Prostate gland (tissue), 2 donors: ENCODE data around the gene CA5A.

Experiments used
- POLR2AphosphoS5 ChIP-seq: sonication (generic); formaldehyde crosslinking; IDR thresholded peaks from one replicate; pipeline ENCODE4 v1.6.1; 2017; ENCODE audit warnings: antibody characterized with exemption
- TF ChIP-seq, protein P1 (sequence below), 4 experiments: fragments of 200-600 bp in 2 of 4; fragments of 450-650 bp in 2 of 4; sonication (generic) in 2 of 4; IDR thresholded peaks; 1 replicate in 3 of 4; 2 replicates in 1 of 4; pipeline ENCODE4 v1.5.1; 2016 to 2019; ENCODE audit warnings: antibody characterized with exemption in 4 of 4, mild to moderate bottlenecking in 2 of 4, moderate library complexity in 2 of 4

DNA sequence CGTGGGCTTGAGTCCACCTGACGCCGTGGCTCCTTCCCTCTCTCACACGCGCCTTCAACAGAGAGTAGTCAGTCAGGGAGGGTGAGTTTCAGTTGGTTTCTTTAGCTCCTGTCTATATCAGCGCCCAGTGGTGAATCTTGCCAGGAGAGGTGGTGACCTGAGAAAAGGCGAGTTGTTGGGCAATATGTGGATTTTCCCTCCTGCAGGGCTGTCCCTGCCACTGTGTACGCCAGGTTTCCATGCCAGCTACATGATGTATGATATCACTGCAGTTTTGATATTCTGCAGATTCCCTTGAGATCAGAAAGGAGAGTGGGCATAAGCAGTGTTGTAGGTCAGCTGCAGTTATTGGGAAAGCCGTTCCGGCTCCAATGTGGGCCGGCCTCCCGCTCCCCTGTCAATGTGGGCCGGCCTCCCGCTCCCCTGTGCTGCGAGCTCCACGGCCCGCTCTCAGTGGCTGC is 46.3 kb upstream of the CA5A start:
- TF ChIP-seq, protein P1, sequence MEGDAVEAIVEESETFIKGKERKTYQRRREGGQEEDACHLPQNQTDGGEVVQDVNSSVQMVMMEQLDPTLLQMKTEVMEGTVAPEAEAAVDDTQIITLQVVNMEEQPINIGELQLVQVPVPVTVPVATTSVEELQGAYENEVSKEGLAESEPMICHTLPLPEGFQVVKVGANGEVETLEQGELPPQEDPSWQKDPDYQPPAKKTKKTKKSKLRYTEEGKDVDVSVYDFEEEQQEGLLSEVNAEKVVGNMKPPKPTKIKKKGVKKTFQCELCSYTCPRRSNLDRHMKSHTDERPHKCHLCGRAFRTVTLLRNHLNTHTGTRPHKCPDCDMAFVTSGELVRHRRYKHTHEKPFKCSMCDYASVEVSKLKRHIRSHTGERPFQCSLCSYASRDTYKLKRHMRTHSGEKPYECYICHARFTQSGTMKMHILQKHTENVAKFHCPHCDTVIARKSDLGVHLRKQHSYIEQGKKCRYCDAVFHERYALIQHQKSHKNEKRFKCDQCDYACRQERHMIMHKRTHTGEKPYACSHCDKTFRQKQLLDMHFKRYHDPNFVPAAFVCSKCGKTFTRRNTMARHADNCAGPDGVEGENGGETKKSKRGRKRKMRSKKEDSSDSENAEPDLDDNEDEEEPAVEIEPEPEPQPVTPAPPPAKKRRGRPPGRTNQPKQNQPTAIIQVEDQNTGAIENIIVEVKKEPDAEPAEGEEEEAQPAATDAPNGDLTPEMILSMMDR (IDR thresholded peaks at IDR 0.05): no peak
- no peak for TF ChIP-seq POLR2AphosphoS5
